ENCODE data around the gene RALGDS.

DNA sequence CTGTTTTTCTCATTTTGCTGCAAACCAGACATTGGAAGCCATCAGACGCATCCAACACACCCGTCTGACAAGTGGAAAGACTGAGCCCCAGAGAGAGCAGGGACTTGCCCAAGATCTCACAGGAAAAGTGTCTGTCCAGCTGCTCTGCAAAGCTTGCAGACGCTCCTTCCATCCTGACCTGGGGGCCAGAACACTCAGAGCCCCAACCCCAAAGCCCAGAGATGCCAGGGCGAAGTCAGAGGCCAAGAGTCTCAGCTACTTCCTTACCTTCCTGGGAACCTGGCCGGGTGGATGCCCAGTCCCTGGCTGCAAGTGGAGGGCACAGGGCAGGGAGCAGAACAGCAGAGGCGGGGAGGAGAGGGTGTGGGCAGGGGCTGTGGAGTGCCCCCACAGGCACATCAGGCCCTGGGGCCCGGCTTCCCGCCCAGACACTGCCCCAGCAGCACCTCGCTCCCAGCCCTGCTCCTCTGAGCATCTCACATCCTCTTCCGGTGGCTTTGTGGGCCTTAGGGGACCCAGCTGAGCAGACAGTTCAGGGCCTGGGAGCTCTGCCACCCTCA, 9.7 kb upstream of the RALGDS start:
- TF ChIP-seq, protein P1, sequence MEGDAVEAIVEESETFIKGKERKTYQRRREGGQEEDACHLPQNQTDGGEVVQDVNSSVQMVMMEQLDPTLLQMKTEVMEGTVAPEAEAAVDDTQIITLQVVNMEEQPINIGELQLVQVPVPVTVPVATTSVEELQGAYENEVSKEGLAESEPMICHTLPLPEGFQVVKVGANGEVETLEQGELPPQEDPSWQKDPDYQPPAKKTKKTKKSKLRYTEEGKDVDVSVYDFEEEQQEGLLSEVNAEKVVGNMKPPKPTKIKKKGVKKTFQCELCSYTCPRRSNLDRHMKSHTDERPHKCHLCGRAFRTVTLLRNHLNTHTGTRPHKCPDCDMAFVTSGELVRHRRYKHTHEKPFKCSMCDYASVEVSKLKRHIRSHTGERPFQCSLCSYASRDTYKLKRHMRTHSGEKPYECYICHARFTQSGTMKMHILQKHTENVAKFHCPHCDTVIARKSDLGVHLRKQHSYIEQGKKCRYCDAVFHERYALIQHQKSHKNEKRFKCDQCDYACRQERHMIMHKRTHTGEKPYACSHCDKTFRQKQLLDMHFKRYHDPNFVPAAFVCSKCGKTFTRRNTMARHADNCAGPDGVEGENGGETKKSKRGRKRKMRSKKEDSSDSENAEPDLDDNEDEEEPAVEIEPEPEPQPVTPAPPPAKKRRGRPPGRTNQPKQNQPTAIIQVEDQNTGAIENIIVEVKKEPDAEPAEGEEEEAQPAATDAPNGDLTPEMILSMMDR (IDR thresholded peaks at IDR 0.05): no peak
- no peak for TF ChIP-seq POLR2A (IDR thresholded peaks at IDR 0.05)

Data from right lobe of liver (tissue), 4 donors.